Gastroesophageal sphincter (tissue), 3 donors: ENCODE measurements around the gene PLCB4.

Experiments used
- CTCF ChIP-seq, 4 experiments: fragments of 200-600 bp in 2 of 4; fragments of 450-650 bp in 2 of 4; sonication (generic) in 1 of 4; IDR thresholded peaks; one replicate each; pipeline ENCODE4 v1.5.1; 2017 to 2019; ENCODE audit warnings: antibody characterized with exemption in 4 of 4, mild to moderate bottlenecking in 2 of 4, moderate library complexity in 2 of 4
- EP300 ChIP-seq: sonication (generic); formaldehyde crosslinking; IDR thresholded peaks from one replicate; pipeline ENCODE4 v1.6.1; 2017; ENCODE audit warnings: antibody characterized with exemption, mild to moderate bottlenecking
- POLR2A ChIP-seq, 2 donors: fragments of 450-650 bp; IDR thresholded peaks; one replicate each; pipeline ENCODE4 v1.6.1; 2017; ENCODE audit warnings: antibody characterized with exemption in 2 of 2, mild to moderate bottlenecking in 2 of 2, moderate library complexity in 1 of 2
- POLR2AphosphoS5 ChIP-seq: sonication (generic); formaldehyde crosslinking; IDR thresholded peaks from one replicate; pipeline ENCODE4 v1.6.1; 2017; ENCODE audit warnings: antibody characterized with exemption

- TF ChIP-seq CTCF (IDR thresholded peaks at IDR 0.05) (no peak), POLR2A (IDR thresholded peaks at IDR 0.05) (no peak), POLR2AphosphoS5 (peak; percentile 95), EP300 (peak; percentile 17)
Observed at GRCh38 chr20:9214685-9215084, 145.8 kb downstream of the PLCB4 start.
